ENCODE measurements around the gene SULT1C4. TPM values are rescaled to one million over a fixed set of nuclear protein-coding genes. Genes with fewer than 3 reads are reported as not detected.

Gene SULT1C4
- total RNA-seq, 1 experiment from 2014 or later = 0.96 TPM

DNA sequence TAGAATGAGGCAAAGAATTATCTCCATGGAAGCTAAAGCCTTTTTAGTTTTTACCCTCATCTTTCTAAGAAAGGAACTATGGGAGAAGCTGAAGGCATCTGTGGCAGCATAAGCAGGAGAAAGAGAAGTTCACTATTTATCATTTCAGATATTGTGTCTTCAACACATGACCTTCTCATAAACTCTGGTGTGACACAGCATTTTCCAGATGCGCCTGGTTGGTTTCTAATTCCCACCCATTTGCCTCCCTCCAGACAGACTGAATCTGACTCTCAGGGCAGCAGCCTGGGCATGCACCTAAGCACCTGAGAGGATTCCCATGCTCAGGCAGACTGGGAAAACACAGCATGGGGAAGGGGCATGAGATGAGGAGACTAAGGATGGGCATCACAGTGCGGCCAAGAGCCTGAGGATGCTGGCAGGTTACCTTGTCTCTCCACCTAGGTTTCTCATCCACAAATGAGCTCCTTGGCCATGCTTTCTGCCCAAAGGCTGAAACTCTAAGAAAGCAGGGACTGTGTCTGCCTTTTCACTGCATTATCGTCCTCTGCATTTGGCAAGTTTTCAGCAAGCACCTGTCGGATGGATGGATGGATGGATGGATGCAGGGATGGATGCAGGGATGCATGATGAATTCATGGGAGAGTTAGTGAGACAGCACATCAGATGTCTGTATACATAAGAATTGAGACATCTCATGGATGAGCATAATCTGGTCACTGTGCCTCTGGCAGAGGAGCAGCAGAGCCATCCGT, 28.8 kb upstream of the SULT1C4 start:
- no peak overlapping the region for H3K23ac ChIP-seq (ENCODE audit: insufficient read length, low read depth, low read length)
- no peak overlapping the region for H2BK12ac ChIP-seq (ENCODE audit: insufficient read length, low read depth, low read length)
- no peak overlapping the region for H4K8ac ChIP-seq (replicated peaks; ENCODE audit: insufficient read length, low read depth, low read length)
- no peak overlapping the region for H2AFZ ChIP-seq (ENCODE audit: low read length)
- H3K27ac ChIP-seq (ENCODE audit: insufficient read length, low read depth, low read length) = no peak overlapping the region
- H3K4ac ChIP-seq (ENCODE audit: low read depth, low read length) = no peak overlapping the region
- H3K4me2 ChIP-seq (ENCODE audit: insufficient read depth, insufficient read length, low read length) = no peak overlapping the region
- H3K14ac ChIP-seq (ENCODE audit: insufficient read depth, low read length) = no peak overlapping the region
- H3K79me2 ChIP-seq (ENCODE audit: insufficient read depth, low read length) = no peaks in the 10 kb centered on the region
- no peak overlapping the region for H3K9ac ChIP-seq (ENCODE audit: extremely low read depth, insufficient read length, low read length)
- H4K20me1 ChIP-seq (ENCODE audit: control insufficient read depth, insufficient read depth, insufficient read length) = no peaks in the 10 kb centered on the region
- no peak overlapping the region for H3K4me3 Mint-ChIP-seq
- WGBS (ENCODE audit: extremely low coverage, insufficient read length, low lambda C conversion rate) = no CpG with 5 or more reads among the region's 5 CpGs
- H3K27ac Mint-ChIP-seq = no peak overlapping the region
- H3K23me2 ChIP-seq (ENCODE audit: insufficient read length, low read depth, low read length, poor library complexity, severe bottlenecking) = no peaks in the 10 kb centered on the region
- no peaks in the 10 kb centered on the region; the same call in 1 of the 2 replicates for H3K27me3 Mint-ChIP-seq (ENCODE audit: low read depth)
- no peaks in the 10 kb centered on the region for H3K36me3 Mint-ChIP-seq (ENCODE audit: insufficient read depth in 1 of 3, low read depth in 3 of 3)
- H3K27me3 ChIP-seq (ENCODE audit: insufficient read depth, low read length) = no peaks in the 10 kb centered on the region
- no peak overlapping the region for H2BK15ac ChIP-seq (ENCODE audit: low read depth, low read length)
- H3K18ac ChIP-seq (ENCODE audit: insufficient read length, low read depth, low read length) = no peak overlapping the region
- DNase-seq = no peak
- no peak overlapping the region for H3T11ph ChIP-seq (ENCODE audit: low read length)
- peaks cover 2% of the 10 kb centered on the region; the same call in 1 of the 2 replicates for H3K4me1 ChIP-seq (ENCODE audit: insufficient read depth, low read length)
- no peak overlapping the region for H4K5ac ChIP-seq (ENCODE audit: insufficient read length, low read depth, low read length)
- no peak overlapping the region for H2BK120ac ChIP-seq (ENCODE audit: low read depth, low read length, poor library complexity, severe bottlenecking)
- H2AK5ac ChIP-seq (ENCODE audit: insufficient read length, low read length) = no peak overlapping the region
- no peak overlapping the region for H3K56ac ChIP-seq (ENCODE audit: insufficient read length, low read depth, low read length)
- no peak overlapping the region for H2BK5ac ChIP-seq (ENCODE audit: insufficient read length, low read length)
- 0 out of 4 replicates have a peak, but pooled peaks cover 0 to 2% of the 10 kb centered on the region in 2 experiments for H3K4me1 Mint-ChIP-seq
- TF ChIP-seq, protein P1, sequence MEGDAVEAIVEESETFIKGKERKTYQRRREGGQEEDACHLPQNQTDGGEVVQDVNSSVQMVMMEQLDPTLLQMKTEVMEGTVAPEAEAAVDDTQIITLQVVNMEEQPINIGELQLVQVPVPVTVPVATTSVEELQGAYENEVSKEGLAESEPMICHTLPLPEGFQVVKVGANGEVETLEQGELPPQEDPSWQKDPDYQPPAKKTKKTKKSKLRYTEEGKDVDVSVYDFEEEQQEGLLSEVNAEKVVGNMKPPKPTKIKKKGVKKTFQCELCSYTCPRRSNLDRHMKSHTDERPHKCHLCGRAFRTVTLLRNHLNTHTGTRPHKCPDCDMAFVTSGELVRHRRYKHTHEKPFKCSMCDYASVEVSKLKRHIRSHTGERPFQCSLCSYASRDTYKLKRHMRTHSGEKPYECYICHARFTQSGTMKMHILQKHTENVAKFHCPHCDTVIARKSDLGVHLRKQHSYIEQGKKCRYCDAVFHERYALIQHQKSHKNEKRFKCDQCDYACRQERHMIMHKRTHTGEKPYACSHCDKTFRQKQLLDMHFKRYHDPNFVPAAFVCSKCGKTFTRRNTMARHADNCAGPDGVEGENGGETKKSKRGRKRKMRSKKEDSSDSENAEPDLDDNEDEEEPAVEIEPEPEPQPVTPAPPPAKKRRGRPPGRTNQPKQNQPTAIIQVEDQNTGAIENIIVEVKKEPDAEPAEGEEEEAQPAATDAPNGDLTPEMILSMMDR (conservative IDR thresholded peaks at IDR 0.05) = no peak
- H3K79me1 ChIP-seq (ENCODE audit: insufficient read depth, low read depth, low read length, poor library complexity, severe bottlenecking) = no peaks in the 10 kb centered on the region
- H3K9me3 ChIP-seq (ENCODE audit: control insufficient read depth, low read depth, low read length) = no peaks in the 10 kb centered on the region
- H3K9me3 Mint-ChIP-seq = no peaks in the 10 kb centered on the region
- no peak overlapping the region for H2BK20ac ChIP-seq (ENCODE audit: low read depth, low read length, poor library complexity, severe bottlenecking)
- H4K91ac ChIP-seq (ENCODE audit: insufficient read length, low read depth, low read length) = no peak overlapping the region

Data from H9 (cell line).